ENCODE results near the gene ABHD16A. TPM values are rescaled to one million over a fixed set of nuclear protein-coding genes. Genes with fewer than 3 reads are reported as not detected.

ABHD16A gene
- total RNA-seq, 1 donor from 2014 or later: 120 TPM

GRCh38 chr6:31737991-31738979 lies 35.2 kb upstream of the ABHD16A start:
- peaks cover 13% of the 10 kb centered on the region for H3K4me1 Mint-ChIP-seq (ENCODE audit: low read depth, unreplicated experiment)
- H3K27me3 Mint-ChIP-seq (ENCODE audit: unreplicated experiment): peaks cover 13% of the 10 kb centered on the region
- DNase-seq: no peak
- H3K4me3 Mint-ChIP-seq (ENCODE audit: unreplicated experiment): peak overlapping the region; percentile 98
- peaks cover 22% of the 10 kb centered on the region for H3K9me3 Mint-ChIP-seq (ENCODE audit: unreplicated experiment)
- peak overlapping the region; percentile 72 for H3K27ac Mint-ChIP-seq (ENCODE audit: unreplicated experiment)
- H3K36me3 Mint-ChIP-seq (ENCODE audit: unreplicated experiment): no peaks in the 10 kb centered on the region
- TF ChIP-seq CTCF (IDR thresholded peaks at IDR 0.05; ENCODE audit: partially characterized antibody, unreplicated experiment): no peak

- TF ChIP-seq CTCF (IDR thresholded peaks at IDR 0.05; ENCODE audit: partially characterized antibody, unreplicated experiment): no peak
- peaks cover 15% of the 10 kb centered on the region for H3K27me3 Mint-ChIP-seq (ENCODE audit: unreplicated experiment)
- H3K4me1 Mint-ChIP-seq (ENCODE audit: low read depth, unreplicated experiment): peaks cover 15% of the 10 kb centered on the region
- H3K4me3 Mint-ChIP-seq (ENCODE audit: unreplicated experiment): peak overlapping the region; percentile 98
- DNase-seq: no peak
- H3K36me3 Mint-ChIP-seq (ENCODE audit: unreplicated experiment): no peaks in the 10 kb centered on the region
- peak overlapping the region; percentile 12 for H3K27ac Mint-ChIP-seq (ENCODE audit: unreplicated experiment)
- H3K9me3 Mint-ChIP-seq (ENCODE audit: unreplicated experiment): peaks cover 23% of the 10 kb centered on the region
These were observed 34.3 kb upstream of the ABHD16A start for GRCh38 chr6:31737315-31737990.

DNA sequence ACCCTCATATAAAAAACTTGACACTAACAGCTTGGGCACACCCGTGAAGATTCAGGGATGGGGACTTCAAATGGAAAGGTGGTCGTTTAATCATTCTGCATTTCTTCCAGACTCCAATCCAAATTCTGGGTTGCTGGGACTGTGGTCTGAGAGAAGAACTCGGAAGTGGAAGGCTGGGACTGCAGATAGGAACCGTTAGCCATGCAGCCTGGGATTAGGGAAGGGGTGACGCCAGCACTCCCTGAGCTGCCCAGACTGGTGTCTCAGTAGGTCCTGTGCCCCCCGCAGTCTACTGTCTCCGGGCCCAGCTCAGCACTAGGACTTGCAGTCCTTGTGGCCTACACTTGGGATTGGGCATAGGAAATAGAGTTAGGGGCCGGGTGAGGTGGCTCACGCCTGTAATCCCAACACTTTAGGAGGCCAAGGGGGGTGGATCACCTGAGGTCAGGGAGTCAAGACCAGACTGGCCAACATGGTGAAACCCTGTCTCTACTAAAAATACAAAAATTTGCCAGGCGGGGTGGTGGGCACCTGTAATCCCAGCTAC lies 33.7 kb upstream of the ABHD16A start:
- no peaks in the 10 kb centered on the region for H3K36me3 Mint-ChIP-seq (ENCODE audit: unreplicated experiment)
- H3K27ac Mint-ChIP-seq (ENCODE audit: unreplicated experiment): peak overlapping the region; percentile 95
- DNase-seq: no peak
- peak overlapping the region; percentile 98 for H3K4me3 Mint-ChIP-seq (ENCODE audit: unreplicated experiment)
- no peak for TF ChIP-seq CTCF (IDR thresholded peaks at IDR 0.05; ENCODE audit: partially characterized antibody, unreplicated experiment)
- peaks cover 15% of the 10 kb centered on the region for H3K4me1 Mint-ChIP-seq (ENCODE audit: low read depth, unreplicated experiment)
- peaks cover 15% of the 10 kb centered on the region for H3K27me3 Mint-ChIP-seq (ENCODE audit: unreplicated experiment)
- H3K9me3 Mint-ChIP-seq (ENCODE audit: unreplicated experiment): peaks cover 23% of the 10 kb centered on the region

DNA sequence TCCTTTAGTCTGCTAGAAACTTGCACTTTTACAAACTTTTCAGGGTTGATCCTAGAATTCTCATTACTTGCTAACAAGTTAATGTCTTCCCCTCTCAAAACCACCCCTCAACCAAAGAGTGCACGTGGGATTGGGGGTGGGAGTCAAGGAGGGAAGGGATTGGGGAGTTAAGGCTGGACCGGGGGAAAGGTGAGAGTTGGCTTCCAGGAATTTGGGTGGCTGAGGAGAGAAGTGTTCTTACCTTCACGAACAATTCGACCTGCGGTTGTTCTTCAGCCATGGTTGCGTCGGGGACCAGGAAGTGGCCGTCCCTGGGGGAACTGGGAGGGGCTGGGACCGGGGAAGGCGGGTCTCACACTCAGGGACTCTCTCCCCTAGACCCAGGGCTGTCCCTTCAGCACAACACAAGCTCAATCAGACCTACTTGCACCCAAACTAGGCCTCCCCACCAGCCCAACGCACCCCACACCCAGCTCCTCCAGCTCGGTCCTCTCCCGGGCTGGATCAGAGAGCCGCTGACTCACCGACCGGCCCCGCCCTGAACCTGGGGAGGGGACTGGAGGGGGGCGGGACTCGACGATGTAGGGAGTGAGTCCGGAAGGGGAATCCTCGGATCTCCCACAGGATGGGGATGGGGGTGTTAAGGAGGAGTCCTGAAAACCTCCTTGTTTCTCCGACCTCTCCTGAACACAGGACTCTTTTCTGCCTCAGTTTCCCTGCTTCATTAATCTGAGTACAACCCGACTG lies 33.1 kb upstream of the ABHD16A start, which contains the start of gene CLIC1:
CLIC1 (minus strand) TSS at position 510 of the 747 bp plus-strand sequence; CDS start at position 280, 230 bp downstream.
- H3K4me1 Mint-ChIP-seq (ENCODE audit: low read depth, unreplicated experiment): peaks cover 15% of the 10 kb centered on the region
- peak; percentile 84 for DNase-seq

More for the DNA sequence above, 33.1 kb upstream of the ABHD16A start, which contains the start of gene CLIC1:
- TF ChIP-seq CTCF (IDR thresholded peaks at IDR 0.05; ENCODE audit: partially characterized antibody, unreplicated experiment): no peak
- H3K36me3 Mint-ChIP-seq (ENCODE audit: unreplicated experiment): no peaks in the 10 kb centered on the region
- peaks cover 15% of the 10 kb centered on the region for H3K27me3 Mint-ChIP-seq (ENCODE audit: unreplicated experiment)
- H3K9me3 Mint-ChIP-seq (ENCODE audit: unreplicated experiment): peaks cover 21% of the 10 kb centered on the region
- peak within 1 kb of the TSS; percentile 98 for H3K4me3 Mint-ChIP-seq (ENCODE audit: unreplicated experiment)
- peak within 1 kb of the TSS; percentile 95 for H3K27ac Mint-ChIP-seq (ENCODE audit: unreplicated experiment)

Measured in glutamatergic neuron (in vitro differentiated cells).